ENCODE measurements around the gene RNASE7.

DNA sequence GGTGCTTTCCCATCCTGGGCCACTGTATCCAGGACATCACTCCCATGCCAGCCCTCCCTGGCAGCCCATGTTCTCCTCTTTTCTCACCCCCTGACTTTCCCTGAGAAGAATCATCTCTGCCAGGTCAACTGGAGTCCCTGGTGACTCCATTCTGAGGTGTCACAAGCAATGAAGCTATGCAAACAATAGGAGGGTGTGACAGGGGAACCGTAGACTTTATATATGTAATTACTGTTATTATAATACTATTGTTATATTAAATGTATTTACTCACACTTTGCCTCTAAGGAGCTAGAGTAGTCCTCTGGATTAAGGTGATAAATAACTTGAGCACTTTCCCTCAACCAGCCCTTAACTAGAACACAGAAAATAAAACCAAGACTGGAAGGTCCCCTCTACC lies 47.1 kb downstream of the RNASE7 start:
- TF ChIP-seq POLR2A (IDR thresholded peaks at IDR 0.05; ENCODE audit: low read depth, low read length) (no peak), POLR2AphosphoS5 (IDR thresholded peaks at IDR 0.05; ENCODE audit: low read depth, low read length) (no peak)
